ENCODE data around the gene UTP15.

Gene UTP15, protein sequence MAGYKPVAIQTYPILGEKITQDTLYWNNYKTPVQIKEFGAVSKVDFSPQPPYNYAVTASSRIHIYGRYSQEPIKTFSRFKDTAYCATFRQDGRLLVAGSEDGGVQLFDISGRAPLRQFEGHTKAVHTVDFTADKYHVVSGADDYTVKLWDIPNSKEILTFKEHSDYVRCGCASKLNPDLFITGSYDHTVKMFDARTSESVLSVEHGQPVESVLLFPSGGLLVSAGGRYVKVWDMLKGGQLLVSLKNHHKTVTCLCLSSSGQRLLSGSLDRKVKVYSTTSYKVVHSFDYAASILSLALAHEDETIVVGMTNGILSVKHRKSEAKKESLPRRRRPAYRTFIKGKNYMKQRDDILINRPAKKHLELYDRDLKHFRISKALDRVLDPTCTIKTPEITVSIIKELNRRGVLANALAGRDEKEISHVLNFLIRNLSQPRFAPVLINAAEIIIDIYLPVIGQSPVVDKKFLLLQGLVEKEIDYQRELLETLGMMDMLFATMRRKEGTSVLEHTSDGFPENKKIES

GRCh38 chr5:73565139-73565968 lies at the start of gene UTP15, which contains the start of gene ANKRA2:
TSS of gene UTP15 (plus strand) at chr5:73565743. CDS start at chr5:73567345, 1,602 bp downstream.
TSS of gene ANKRA2 (minus strand) at chr5:73565639. CDS start at chr5:73562881, 2,758 bp downstream.
- DNase-seq (ENCODE audit: low read depth), result peak; percentile 91

DNA sequence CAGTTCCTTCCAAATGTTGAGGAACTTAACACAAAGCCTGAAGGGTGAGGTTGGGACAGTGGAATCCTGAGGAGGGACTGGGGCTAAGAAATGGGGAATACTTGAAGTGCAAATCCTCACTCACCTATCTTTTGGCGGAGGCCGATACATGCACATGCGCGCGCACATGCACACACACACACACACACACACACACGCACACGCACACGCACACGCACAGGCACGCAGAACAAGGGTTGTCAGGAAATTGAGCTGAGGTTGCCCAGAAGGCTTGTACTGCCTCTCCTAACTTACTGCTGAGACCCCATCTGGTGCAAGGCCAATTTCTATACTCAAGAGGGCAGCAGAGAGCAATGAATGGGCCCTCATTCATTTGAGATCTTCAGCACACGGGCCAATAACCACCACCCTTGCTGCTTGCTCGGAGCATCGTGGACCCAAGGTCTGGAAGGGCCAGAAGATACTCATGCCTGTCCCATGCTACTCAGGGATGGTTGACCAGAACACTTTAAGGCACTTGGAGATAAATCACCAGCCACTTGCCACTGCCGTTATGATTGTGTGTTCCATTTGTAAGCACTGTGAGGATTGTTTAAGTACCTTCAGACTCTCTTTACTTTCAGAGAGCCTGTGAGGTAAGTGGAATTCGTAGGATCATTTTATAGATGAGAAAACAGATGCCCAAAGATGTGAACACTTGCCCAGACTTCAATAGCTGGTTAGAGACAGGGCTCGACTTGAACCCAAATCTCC lies 45.8 kb upstream of the UTP15 start:
- peak; percentile 48 for DNase-seq (ENCODE audit: low read depth)

DNA sequence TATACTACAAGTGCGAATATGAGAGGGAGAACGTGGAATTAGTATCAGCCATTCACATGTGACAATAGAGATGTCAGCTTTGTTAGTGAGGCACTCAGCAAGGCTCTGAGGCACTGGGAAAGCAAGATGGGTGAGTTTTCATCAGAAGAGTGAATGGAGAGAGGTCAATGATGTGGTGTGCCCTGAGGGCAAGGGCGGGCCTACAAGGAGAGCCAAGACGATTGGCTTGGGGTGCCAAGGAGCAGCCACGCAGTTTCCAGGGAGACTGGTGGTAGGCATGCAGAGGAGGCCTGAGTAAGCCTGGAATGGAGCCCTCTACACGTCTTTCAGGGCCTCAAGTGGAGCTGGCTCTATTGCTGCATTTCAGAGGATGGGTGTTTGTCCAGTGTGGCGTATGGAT lies 42.6 kb upstream of the UTP15 start:
- DNase-seq (ENCODE audit: low read depth), result no peak

DNA sequence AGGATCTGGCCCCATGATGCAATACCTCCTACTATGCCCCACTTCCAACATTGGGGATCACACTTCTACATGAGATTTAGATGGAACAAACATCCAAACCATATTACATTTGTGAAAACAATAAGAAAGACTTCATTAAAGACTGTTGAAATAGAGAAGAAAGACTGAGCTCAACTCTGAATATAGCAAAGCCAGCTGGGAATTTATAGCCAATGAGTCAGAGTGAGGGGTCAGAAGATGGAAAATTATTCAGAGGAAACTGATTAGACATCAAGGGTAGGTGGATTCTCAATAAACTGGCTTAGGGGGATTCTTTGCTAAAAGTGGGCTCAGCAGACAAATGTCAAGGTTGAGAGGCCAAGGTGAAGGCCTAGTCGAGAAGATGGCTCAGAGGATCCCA lies 41.7 kb upstream of the UTP15 start:
- no peak for DNase-seq (ENCODE audit: low read depth)

DNA sequence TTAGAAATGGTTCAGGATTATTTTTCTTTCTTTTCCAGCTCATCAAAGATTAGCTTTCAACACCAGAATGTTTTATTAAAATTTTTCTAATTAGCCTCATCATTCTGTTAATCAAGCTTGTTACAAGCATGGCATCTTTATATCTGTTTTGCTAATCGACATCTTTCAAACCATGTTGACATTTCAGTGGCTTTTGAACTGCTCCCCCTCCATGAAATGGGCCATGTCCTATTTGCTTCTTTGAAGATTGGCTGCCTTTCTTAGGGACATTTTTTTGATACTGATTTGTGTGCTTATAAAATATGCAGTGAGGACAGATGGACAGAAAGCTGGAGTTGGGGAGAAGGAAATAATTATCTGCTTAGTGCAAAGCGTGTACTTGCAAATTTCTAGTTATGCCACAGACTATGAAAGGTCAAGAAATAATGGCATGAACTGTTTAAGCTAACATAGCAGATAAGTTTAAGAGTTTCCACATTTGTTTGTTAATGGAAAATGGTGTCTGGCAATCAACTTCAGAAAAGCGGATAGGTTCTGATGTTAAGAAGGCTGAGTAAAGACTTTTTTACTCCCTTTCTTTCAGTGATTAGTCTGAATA lies 39.8 kb upstream of the UTP15 start:
- no peak for DNase-seq (ENCODE audit: low read depth)

DNA sequence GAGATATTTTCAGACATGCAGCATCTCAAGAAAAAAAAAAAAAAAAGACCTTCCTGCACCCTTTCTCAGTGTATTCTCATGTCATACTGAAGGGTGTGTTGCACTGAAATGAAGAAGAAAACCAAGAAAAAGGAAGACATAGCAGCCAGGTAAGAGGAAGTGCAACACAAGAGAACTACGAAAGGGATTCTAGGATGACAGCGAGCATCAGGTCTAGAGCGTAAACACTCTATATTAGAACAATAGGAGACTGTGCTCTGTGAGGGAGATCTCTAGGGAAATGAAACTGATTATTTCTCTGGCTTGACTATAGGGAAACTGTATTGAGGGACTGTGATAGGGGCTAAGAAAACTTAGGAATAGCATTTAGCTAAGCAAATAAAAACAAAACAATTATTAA lies 37.3 kb upstream of the UTP15 start:
- no peak for DNase-seq (ENCODE audit: low read depth)

GRCh38 chr5:73529081-73529480 lies 36.5 kb upstream of the UTP15 start:
- no peak for DNase-seq (ENCODE audit: low read depth)

- DNase-seq (ENCODE audit: low read depth), result no peak
Measured at GRCh38 chr5:73531356-73531755, 34.2 kb upstream of the UTP15 start.

DNA sequence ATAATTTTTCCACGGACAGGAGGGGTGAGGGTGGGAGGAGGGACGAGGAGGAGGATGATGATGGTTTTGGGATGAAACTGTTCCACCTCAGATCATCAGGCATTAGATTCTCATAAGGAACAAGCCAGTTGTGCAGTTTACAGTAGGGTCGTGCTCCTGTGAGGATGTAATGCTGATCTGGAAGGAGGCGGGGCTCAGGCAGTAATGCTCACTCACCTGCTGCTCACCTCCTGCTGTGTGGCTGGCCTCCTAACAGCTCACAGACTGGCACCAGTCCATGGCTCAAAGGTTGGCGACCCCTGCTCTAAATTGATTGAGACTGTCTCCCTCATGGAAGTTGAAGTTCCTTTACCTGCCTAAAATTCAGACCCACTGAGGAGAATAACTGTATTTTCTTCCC lies 33.3 kb upstream of the UTP15 start:
- DNase-seq (ENCODE audit: low read depth), result no peak

GRCh38 chr5:73534011-73534644 lies 31.4 kb upstream of the UTP15 start:
- DNase-seq (ENCODE audit: low read depth), result no peak

DNA sequence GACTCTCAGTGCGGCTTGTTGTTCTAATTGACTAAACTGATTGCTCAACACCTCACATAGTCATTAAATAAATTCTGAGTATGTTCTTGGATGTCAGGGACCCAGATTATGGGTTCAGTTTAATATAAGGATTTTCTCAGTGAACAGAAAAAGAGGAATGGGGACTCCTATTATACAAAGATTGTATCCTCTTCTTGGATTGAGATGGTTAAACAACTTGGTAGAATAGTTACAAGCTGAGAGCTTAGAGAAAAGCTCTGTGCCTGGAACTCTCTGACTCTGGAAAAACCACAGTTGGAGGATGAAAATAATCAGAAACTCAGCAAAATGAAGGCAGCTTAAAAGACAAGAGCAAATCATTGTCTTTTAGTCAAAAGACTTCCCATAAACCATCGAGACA lies 30.6 kb upstream of the UTP15 start:
- no peak for DNase-seq (ENCODE audit: low read depth)

DNA sequence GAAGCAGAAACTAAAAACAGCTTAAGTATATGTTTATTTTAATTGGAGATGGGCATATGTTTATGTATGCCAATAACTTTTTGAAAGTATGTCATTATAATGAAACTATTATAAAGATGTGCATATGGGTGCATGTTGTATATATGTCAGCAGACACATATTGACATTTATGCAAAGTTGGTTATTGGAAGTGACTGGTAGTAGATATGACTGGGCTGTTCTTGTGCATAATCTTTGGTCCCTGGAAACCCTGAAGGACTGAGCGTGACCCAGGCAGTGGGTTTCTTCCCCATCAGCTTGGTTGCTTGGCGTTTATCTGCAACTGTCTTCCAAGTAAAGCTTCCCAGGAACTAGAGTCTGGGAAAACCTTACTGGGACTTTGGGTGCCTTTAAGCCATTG lies 25.8 kb upstream of the UTP15 start:
- DNase-seq (ENCODE audit: low read depth), result no peak

- DNase-seq (ENCODE audit: low read depth), result peak; percentile 59
Measured at GRCh38 chr5:73540192-73540591, 25.4 kb upstream of the UTP15 start.

- DNase-seq (ENCODE audit: low read depth), result no peak
Measured at GRCh38 chr5:73542020-73542419, 23.5 kb upstream of the UTP15 start.

DNA sequence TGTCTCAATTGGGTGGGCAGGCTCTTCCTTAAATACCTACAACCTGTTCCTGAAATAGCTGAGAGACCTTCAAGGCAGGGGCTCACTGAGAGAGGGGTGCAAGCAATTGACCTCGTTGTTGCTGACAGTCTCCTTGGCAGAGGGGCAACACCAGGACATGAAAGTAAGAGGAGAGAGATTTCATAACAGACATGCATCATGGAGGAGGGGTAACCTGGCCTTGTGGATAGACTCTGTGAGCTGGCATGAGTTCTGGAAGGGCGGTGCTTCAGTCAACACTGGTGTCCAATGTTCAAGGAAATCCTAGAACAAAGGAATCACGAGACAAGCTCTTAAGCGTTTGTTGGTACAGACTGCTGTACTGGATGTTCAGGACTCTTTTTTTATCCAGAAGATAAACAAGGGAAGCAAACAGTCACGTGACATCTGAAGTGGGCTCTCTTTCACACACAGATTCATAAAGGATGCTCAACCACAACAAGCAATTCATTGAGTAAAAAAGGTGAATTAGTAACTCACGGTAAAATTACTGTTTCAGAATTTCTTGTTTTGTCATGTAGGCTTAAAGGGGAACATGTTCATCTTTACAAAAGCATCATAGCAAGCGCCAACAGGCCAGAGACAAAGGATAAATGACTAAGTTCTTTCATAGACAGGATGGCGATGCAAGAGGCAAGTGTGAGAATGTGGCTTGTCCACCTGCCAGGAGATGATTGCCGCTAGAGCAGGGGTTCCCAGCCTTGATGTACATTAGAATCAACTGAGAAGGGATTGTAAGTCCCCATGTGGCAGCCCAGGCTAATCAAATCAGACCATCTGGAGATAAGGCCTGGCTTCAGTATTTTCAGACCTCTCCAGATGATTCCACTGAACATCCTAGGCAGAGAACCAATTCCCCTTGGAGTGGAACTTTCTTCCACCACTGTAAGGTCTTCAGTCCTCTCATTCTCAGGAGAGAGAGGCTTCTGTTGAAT lies 20.8 kb upstream of the UTP15 start:
- DNase-seq (ENCODE audit: low read depth), result no peak

DNA sequence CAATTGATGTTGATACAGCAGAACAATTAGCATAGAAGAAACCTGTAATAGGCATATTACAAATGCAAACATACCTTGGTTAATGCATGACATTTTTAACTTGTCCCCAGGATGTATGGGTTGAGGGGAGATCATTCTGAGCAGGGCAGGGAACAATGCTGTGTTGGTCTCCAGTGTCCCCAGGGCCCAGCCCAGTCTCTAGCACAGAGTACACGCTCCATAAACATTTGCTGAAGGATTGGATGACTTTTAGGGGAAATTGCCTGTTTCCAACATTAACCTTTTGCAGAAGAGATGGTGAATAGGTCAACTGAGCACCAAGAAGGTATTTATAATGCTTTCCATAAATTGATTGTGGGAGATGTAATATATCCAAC lies 20.2 kb upstream of the UTP15 start:
- no peak for DNase-seq (ENCODE audit: low read depth)

- DNase-seq (ENCODE audit: low read depth), result no peak
Measured at GRCh38 chr5:73550016-73550415, 15.5 kb upstream of the UTP15 start.

- no peak for DNase-seq (ENCODE audit: low read depth)
Measured at GRCh38 chr5:73552642-73553041, 12.9 kb upstream of the UTP15 start.

- no peak for DNase-seq (ENCODE audit: low read depth)
Measured at GRCh38 chr5:73558950-73559349, 6.6 kb upstream of the UTP15 start.

DNA sequence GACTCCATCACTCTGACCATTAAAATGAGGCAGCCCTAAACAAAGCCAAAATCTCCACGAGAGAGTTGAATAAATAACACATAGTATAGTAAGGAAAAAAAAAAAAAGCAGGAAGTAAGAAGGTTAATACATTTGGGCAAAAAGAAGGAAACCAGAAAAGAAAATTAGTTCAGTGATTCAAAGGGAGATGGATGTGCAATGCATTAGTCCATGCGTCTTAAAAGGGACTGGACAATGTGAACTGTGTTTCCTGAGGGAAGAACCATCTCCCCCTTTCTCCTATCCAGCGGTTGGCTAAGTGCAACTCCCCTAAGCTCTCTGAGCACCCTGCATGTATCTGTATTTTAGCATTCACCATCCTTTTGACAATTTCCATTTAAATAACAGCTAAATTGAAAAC lies 1.5 kb upstream of the UTP15 start:
- no peak for DNase-seq (ENCODE audit: low read depth)
